Esophagus mucosa (tissue), 1 donor: ENCODE results near the gene SH3PXD2A. TPM values are rescaled to one million over a fixed set of nuclear protein-coding genes. Genes with fewer than 3 reads are reported as not detected.

Source experiments
- ATAC-seq: fragments of 200-7000 bp; cut with Tn5 transposase; one replicate; pipeline ENCODE4 v1.9.1; 2020
- total RNA-seq: library from RNA; stranded (reverse); gene quantifications from one replicate; pipeline ENCODE4 v1.2.4, GENCODE V29; 2023
- donor health status: DM: yes; HTN: yes; CAD: no.

Gene SH3PXD2A
- total RNA-seq, 1 donor from 2014 or later: 34.0 TPM

- no peak for ATAC-seq
These were observed 258.4 kb downstream of the SH3PXD2A start for GRCh38 chr10:103597003-103597402.

DNA sequence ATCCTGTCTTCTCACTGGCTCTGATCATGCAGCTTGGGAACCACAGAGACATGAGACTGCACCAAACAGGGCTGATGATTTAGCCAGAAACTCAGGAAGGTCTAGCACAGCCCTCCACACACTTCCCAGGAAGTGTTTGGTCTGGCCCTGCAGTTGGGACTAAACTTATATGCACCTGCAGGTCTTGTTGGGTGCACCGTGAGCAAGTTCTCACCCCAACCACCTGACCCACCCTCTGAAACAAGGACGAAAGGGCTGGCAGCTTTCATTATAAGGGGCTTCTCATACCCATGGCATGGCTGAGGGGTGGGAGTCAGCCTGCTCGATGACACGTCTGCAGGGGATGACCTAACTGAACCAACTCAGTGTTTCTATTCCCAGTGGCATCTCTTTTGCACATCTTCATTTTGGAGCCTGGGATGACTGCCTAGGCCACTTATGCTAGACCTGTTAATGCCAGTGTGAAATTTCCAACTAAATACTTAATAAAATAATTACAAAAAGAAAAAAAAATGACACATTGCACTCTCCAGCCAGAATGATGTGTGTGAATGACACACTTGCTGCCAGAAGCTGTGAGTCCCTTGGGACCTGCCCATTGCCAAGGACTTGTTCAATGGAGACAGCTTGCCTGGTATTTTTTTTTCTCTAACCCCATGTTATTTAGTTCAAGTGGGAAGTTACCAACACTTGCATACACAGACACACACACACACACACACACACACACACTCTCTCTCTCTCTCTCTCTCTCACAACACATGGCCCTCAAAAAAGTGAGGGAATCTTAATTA is 259.2 kb downstream of the SH3PXD2A start:
- no peak for ATAC-seq

GRCh38 chr10:103593022-103593570 is 262.3 kb downstream of the SH3PXD2A start:
- ATAC-seq: no peak

DNA sequence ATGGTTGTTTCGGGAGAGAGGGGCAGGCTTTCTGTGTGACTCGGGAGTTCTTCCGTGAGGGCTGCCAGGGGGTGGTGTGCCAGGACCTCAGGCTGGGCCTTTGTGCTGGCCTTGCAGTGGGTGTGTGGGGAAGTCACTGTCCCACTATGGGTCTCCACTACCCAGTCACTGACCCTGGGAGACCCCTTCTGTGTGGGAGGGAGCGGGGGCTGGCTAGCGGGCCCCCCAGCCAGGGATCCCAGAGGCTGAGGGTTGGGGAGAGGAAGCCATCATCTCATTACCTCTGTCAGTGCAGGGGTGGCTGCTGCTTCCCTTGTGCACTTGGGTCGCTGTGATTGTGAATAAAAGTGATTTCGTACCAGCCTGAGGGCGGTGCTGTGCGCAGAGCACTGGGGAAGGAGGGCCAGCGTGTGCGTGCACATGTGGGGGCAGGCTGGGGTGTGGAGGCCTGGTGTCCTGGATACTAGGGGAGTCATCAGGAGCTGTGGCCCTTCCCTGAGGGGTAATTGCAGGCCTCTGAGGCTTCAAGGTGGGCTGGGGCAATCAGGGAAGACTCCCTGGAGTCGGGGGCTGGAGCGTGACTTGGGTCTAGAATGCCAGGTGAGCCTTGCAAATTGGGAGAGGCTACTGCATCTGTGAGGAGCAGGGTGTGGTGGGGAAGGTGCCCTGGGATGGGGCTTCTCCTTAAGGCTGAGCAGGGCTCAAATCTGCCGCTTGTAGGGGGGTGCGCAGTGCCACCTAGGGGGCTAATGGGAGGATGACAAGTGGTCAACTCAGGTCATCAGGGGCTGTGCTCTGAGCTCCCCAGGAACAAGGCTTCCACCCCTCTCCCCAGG is 263.0 kb downstream of the SH3PXD2A start:
- ATAC-seq: peak; percentile 40

DNA sequence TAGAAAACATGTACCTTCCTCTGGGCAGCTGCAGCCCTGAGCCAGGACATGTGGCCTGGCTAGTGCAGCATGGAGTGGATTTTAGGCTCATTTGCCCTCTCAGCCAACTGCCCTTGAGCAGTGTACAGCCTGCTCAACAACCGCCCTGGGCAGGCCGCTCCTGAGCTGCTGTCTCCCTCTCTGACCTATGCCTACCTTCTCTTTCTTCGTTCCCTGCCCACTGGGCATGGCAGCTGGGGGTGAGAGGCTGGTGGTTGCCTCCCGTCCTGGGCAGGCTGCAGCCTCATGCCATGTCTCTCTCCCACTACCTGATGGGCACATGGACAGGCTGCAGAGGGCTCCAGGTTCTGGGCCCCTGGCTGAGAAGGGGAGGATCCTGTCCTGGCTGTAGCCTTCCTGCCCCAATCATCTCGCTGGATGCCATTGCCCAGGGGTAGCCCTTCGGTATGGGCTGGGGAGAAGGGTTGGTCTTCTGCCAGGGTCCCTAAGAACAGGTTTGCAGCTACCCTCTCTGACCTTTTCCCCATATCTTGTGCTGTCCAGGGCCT is 264.6 kb downstream of the SH3PXD2A start:
- peak; percentile 9 for ATAC-seq

DNA sequence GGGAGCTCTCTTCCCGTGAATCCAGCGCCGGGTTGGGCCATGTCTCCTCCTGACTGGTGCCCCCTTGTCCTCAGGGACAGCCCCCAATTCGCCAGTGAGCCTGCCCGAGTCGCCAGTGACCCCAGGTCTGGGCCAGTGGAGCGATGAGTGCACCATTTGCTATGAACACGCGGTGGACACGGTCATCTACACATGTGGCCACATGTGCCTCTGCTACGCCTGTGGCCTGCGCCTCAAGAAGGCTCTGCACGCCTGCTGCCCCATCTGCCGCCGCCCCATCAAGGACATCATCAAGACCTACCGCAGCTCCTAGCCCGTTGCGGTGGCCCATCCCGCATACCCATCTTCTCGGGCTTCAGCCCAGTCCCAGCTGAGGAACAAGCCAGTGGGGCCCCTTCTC is 265.3 kb downstream of the SH3PXD2A start:
- no peak for ATAC-seq

GRCh38 chr10:103589074-103589630 is 266.2 kb downstream of the SH3PXD2A start:
- ATAC-seq: no peak

- ATAC-seq: no peak
These were observed 268.3 kb downstream of the SH3PXD2A start for GRCh38 chr10:103587073-103587472.

- peak; percentile 8 for ATAC-seq
These were observed 270.4 kb downstream of the SH3PXD2A start for GRCh38 chr10:103585011-103585405.

DNA sequence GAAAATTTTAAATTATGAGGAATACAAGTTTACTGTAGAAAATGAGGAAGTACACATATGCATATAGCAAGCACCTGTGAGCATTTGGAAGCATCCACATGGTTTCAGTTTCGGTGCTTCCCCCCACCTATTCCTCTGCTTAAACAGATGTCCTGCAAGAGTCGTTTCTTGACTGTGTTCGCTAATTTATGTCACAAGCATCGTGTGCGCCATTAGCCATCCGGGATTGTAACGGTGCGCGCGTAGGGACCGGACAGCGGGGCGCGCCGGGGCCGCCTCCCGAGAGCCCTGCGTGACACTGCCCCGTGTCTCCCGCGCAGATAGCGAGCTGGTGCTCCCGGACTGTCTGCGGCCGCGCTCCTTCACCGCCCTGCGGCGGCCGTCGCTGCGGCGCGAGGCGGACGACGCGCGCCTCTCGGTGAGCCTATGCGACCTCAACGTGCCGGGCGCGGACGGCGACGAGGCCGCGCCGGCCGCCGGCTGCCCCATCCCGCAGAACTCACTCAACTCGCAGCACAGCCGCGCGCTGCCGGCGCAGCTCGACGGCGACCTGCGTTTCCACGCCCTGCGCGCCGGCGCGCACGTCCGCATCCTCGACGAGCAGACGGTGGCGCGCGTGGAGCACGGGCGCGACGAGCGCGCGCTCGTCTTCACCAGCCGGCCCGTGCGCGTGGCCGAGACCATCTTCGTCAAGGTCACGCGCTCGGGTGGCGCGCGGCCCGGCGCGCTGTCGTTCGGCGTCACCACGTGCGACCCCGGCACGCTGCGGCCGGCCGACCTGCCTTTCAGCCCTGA is 271.0 kb downstream of the SH3PXD2A start:
- ATAC-seq: peak; percentile 29

DNA sequence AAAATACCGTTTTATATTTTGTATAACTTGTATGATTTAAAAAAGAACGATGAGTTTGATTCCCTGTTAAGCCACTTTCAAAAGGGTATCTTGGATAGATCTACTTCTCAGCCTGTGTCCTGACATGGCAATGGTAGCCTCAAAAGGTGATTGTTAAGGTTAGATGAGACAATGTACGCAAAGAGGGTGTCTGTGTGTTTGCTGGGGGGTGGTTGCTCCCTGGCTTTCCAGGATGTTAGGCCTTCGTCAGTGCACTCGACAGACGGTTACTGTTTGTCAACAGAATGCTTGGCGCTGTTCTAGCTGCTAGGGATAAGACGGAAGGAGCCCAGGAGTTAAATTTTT is 271.5 kb downstream of the SH3PXD2A start:
- no peak for ATAC-seq

GRCh38 chr10:103582331-103583123 is 272.8 kb downstream of the SH3PXD2A start:
- no peak for ATAC-seq

DNA sequence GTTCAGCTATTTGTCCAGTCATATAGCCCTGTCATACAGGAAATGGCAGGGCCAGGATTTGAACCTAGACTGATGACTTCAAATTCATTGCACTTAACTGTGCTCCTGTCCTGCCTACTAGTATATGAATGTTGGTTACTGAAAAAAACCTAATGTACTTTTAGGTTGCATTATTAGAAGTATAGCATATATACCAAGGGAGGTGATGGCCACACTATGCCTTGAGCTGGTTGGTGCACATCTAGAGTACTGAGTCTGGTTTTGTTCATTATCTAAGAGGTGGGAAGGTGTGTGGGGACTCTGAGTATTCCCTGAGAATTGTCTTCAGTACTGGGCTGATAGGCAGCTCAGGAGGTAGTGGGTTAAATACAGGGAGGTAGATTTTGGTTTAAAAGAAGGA is 273.9 kb downstream of the SH3PXD2A start:
- ATAC-seq: no peak

- no peak for ATAC-seq
These were observed 274.9 kb downstream of the SH3PXD2A start for GRCh38 chr10:103580430-103580829.

- ATAC-seq: no peak
These were observed 275.4 kb downstream of the SH3PXD2A start for GRCh38 chr10:103580011-103580410.

DNA sequence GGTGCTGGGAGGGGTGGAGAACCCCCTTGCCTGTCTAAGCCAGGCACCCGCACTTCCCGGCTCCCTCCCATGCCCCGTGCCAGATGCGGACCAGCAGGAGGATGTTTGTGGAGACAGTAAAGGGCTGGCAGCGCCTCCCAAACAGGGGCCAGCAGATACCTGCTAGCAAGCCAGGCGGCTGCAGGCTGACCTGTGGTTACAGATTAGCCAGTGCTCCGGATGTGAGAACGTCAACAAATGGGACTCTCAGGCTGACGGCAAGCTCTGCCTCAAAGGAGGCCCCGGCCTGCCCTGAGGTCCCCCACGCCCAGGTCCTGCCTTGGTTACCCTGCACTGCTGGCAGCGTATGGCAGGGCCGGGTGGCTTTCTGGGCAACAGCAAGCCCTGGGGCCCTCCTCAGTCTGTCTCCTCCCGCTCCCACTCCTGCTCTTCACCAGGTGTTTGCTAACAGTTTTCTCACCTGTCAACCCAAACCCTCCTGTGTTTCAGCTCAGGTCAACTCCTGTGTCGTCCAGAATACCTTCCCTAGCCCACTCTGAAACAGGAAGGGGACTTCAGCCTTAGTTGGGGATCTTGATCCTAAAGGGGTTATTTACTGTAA is 276.5 kb downstream of the SH3PXD2A start:
- ATAC-seq: no peak

GRCh38 chr10:103576862-103577261 is 278.5 kb downstream of the SH3PXD2A start:
- ATAC-seq: no peak

GRCh38 chr10:103576076-103576471 is 279.3 kb downstream of the SH3PXD2A start:
- no peak for ATAC-seq

DNA sequence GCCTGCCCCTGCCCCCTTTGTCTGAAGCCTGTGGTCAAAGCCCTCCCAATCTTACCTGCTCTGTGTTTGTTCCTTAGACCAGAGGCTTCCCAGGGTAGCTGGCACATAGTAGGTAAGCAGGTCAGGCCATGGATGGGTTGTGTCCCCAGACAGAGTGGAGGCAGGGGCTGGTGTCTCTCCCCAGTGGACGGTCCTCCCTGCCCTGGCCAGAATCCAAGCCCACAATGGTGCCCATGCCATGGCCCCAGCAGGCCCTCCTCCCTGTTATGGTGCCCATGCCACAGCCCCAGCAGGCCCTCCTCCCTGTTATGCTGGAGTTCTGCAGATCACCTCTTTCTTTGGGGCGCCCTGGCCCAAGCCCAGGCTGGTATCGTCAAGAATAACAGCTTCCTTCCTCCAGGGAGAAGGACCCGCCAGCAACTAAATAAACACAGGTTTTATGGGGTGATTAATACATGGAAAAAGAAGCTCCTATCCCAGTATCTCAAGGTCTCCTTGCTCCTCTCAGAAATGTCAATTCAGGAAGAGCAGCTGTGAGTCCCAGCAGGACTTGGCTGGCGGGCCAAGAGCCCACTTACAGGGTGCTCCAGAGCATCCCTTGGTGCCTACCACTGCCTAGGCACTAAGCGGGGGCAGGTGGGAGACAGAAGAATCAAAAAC is 279.8 kb downstream of the SH3PXD2A start:
- ATAC-seq: no peak
